Fibroblast of skin of abdomen (primary cell): ENCODE data around the gene MBP.

Experiments
- DNase-seq: peaks from one replicate; pipeline ENCODE4 v3.0.0-alpha.2; 2013

MBP gene

GRCh38 chr18:77114415-77115191, 18.0 kb downstream of the MBP start:
- peak; percentile 78 for DNase-seq

GRCh38 chr18:77114152-77114414, 18.5 kb downstream of the MBP start:
- DNase-seq: no peak

- no peak for DNase-seq
Measured at GRCh38 chr18:77113361-77114151, 19.0 kb downstream of the MBP start.

- DNase-seq: no peak
Measured at GRCh38 chr18:77112747-77113092, 19.9 kb downstream of the MBP start.

- DNase-seq: no peak
Measured at GRCh38 chr18:77111951-77112746, 20.4 kb downstream of the MBP start.

- no peak for DNase-seq
Measured at GRCh38 chr18:77111449-77111848, 21.1 kb downstream of the MBP start.

GRCh38 chr18:77110936-77111335, 21.6 kb downstream of the MBP start:
- no peak for DNase-seq

- no peak for DNase-seq
Measured at GRCh38 chr18:77110400-77110799, 22.2 kb downstream of the MBP start.

GRCh38 chr18:77109648-77110019, 22.9 kb downstream of the MBP start:
- no peak for DNase-seq

GRCh38 chr18:77108821-77109647, 23.5 kb downstream of the MBP start:
- DNase-seq: no peak

- DNase-seq: peak; percentile 85
Measured at GRCh38 chr18:77108001-77108692, 24.4 kb downstream of the MBP start.

- DNase-seq: no peak
Measured at GRCh38 chr18:77107292-77107691, 25.3 kb downstream of the MBP start.

GRCh38 chr18:77106331-77106730, 26.3 kb downstream of the MBP start:
- DNase-seq: no peak

- no peak for DNase-seq
Measured at GRCh38 chr18:77105680-77106079, 26.9 kb downstream of the MBP start.

- DNase-seq: no peak
Measured at GRCh38 chr18:77105028-77105427, 27.6 kb downstream of the MBP start.

GRCh38 chr18:77103991-77104531, 28.5 kb downstream of the MBP start:
- no peak for DNase-seq

- peak; percentile 43 for DNase-seq
Measured at GRCh38 chr18:77103187-77103850, 29.3 kb downstream of the MBP start.

- DNase-seq: peak; percentile 93
Measured at GRCh38 chr18:77102259-77103040, 30.1 kb downstream of the MBP start.

GRCh38 chr18:77101410-77102258, 30.9 kb downstream of the MBP start:
- DNase-seq: peak; percentile 98
